Heart left ventricle (tissue), 13 donors: ENCODE data around the gene ZNF69.

ENCODE experiments used
- POLR2A ChIP-seq, 2 donors: fragments of 450-650 bp; IDR thresholded peaks; one replicate each; pipeline ENCODE4 v1.6.1; 2017; ENCODE audit warnings: antibody characterized with exemption in 2 of 2, mild to moderate bottlenecking in 2 of 2, moderate library complexity in 2 of 2
- TF ChIP-seq, protein P1 (sequence below), 12 donors: fragments of 200-600 bp; sonication (generic) in 4 of 12; IDR thresholded peaks; one replicate each; pipeline versions ENCODE4 v1.5.0 to v1.8.0; 2018 to 2022; ENCODE audit warnings: antibody characterized with exemption in 12 of 12, mild to moderate bottlenecking in 5 of 12
- donor health status: ischemic (EF 13 %, LVEDD 7.1; RV severe dilation, severe dysfunction).
- donor health status: DM: no; HTN: yes; CAD: no.
- donor health status: DM: no; HTN: no; CAD: no.
- donor health status: ischemic (EF 25% LVEDD 6.9; RV normal size, moderate dysfunction).
- donor health status: ischemic (EF 25% LVEDD 5.7; RV mildly dilated, moderate dysfunction).
- donor health status: ischemic (EF 35%, LVEDD 5.7; RV mildly dilated, moderate dysfunction).
- donor health status: nonischemic (EF 11% LVEDD 7.7; RV severe dilation, severe dysfunction).
- donor health status: DM: yes; HTN: yes; CAD: no.
- donor health status: PGD.
- donor health status: ischemic (EF 29% LVEDD 5.4; RV normal size, mild dysfunction).
- donor health status: nonischemic (EF 23%, LVEDD 6.1; RV moderate dilation, normal function).

DNA sequence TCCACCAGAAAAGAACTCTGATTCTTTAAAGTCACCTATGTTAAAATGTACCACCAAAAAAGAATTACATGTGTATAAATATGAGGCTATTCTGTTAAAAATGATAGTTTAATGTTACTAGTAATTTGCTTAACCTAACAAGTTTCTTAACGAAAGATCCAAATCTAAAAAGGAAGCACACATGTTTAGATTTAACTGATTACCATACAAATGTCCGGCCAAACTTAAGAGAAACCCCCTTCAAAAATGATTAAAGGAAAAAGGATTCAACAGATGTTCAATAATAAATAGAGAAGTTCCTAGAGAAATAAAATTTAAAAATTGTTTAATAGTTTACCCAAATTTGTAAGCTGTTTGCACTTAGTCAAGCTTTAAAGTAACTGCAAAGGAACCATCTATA, 5.0 kb upstream of the ZNF69 start:
- TF ChIP-seq, protein P1, sequence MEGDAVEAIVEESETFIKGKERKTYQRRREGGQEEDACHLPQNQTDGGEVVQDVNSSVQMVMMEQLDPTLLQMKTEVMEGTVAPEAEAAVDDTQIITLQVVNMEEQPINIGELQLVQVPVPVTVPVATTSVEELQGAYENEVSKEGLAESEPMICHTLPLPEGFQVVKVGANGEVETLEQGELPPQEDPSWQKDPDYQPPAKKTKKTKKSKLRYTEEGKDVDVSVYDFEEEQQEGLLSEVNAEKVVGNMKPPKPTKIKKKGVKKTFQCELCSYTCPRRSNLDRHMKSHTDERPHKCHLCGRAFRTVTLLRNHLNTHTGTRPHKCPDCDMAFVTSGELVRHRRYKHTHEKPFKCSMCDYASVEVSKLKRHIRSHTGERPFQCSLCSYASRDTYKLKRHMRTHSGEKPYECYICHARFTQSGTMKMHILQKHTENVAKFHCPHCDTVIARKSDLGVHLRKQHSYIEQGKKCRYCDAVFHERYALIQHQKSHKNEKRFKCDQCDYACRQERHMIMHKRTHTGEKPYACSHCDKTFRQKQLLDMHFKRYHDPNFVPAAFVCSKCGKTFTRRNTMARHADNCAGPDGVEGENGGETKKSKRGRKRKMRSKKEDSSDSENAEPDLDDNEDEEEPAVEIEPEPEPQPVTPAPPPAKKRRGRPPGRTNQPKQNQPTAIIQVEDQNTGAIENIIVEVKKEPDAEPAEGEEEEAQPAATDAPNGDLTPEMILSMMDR (IDR thresholded peaks at IDR 0.05), result no peak
- no peak for TF ChIP-seq POLR2A (IDR thresholded peaks at IDR 0.05)
